ENCODE data around the gene KLHL36.

KLHL36 gene

GRCh38 chr16:84647828-84648594 lies at the start of gene KLHL36:
Gene KLHL36, plus strand, starts transcription at chr16:84648511. Its CDS starts 2,357 bp downstream, at chr16:84650868.
- DNase-seq (ENCODE audit: low read depth in 2 of 2), result peak in 1 of 2 donors; percentile 59

- peak; percentile 71 to 78 for DNase-seq (ENCODE audit: low read depth in 2 of 2)
Measured at GRCh38 chr16:84599521-84600202, 48.6 kb upstream of the KLHL36 start.

- no peak for DNase-seq (ENCODE audit: low read depth in 2 of 2)
Measured at GRCh38 chr16:84600343-84601229, 47.7 kb upstream of the KLHL36 start.

GRCh38 chr16:84603140-84603816 lies 45.0 kb upstream of the KLHL36 start:
- DNase-seq (ENCODE audit: low read depth in 2 of 2), result no peak

GRCh38 chr16:84603940-84604339 lies 44.4 kb upstream of the KLHL36 start:
- no peak for DNase-seq (ENCODE audit: low read depth in 2 of 2)

- no peak for DNase-seq (ENCODE audit: low read depth in 2 of 2)
Measured at GRCh38 chr16:84604477-84605013, 43.8 kb upstream of the KLHL36 start.

GRCh38 chr16:84605339-84605848 lies 42.9 kb upstream of the KLHL36 start:
- DNase-seq (ENCODE audit: low read depth in 2 of 2), result no peak

- DNase-seq (ENCODE audit: low read depth in 2 of 2), result no peak
Measured at GRCh38 chr16:84606081-84606875, 42.0 kb upstream of the KLHL36 start.

GRCh38 chr16:84607061-84607460 lies 41.2 kb upstream of the KLHL36 start:
- DNase-seq (ENCODE audit: low read depth in 2 of 2), result no peak

GRCh38 chr16:84607694-84608093 lies 40.6 kb upstream of the KLHL36 start:
- no peak for DNase-seq (ENCODE audit: low read depth in 2 of 2)

GRCh38 chr16:84608282-84608681 lies 40.0 kb upstream of the KLHL36 start:
- DNase-seq (ENCODE audit: low read depth in 2 of 2), result no peak

GRCh38 chr16:84609563-84610177 lies 38.6 kb upstream of the KLHL36 start:
- no peak for DNase-seq (ENCODE audit: low read depth in 2 of 2)

GRCh38 chr16:84610376-84610775 lies 37.9 kb upstream of the KLHL36 start:
- DNase-seq (ENCODE audit: low read depth in 2 of 2), result no peak

- DNase-seq (ENCODE audit: low read depth in 2 of 2), result no peak
Measured at GRCh38 chr16:84611041-84611440, 37.3 kb upstream of the KLHL36 start.

- no peak for DNase-seq (ENCODE audit: low read depth in 2 of 2)
Measured at GRCh38 chr16:84612686-84613085, 35.6 kb upstream of the KLHL36 start.

- DNase-seq (ENCODE audit: low read depth in 2 of 2), result no peak
Measured at GRCh38 chr16:84613408-84614072, 34.8 kb upstream of the KLHL36 start.

- no peak for DNase-seq (ENCODE audit: low read depth in 2 of 2)
Measured at GRCh38 chr16:84614073-84614459, 34.2 kb upstream of the KLHL36 start.

- no peak for DNase-seq (ENCODE audit: low read depth in 2 of 2)
Measured at GRCh38 chr16:84614623-84614967, 33.7 kb upstream of the KLHL36 start.
